ENCODE measurements around the gene SYNCRIP.

DNA sequence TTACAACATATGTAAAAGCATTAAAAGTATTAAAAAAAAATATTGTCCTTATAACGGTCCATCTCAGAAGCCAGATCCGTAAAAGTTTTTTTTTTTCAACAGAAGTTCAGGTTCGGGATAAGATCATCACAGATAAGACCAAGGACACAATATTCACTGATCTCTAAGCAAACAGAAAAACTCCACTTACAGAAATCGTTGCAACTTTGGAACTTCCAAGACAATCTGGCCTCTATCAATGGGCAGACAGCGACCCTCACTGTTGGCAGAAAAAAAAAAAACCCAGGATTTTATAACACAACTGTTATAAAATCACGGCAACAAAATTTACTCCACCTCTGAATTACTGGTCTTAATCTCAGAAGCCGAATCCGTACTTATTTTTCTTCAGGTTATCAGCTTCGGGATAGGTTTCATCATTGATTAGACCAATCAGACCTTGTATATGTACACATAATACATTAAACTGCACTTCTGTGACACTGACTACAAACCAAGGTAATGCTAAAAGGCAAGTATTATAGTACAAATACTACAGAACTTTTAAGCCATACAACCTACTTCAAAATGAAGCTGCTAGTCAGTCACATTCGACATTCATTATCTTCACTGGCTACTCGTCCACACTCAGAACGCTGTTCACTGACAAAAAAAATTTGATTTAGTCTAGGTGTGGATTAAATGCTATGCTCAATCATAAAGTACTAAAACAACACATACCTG, 34.7 kb upstream of the SYNCRIP start:
- peak; percentile 30; the same call in 1 of the 2 replicates for TF ChIP-seq CTCF (conservative IDR thresholded peaks at IDR 0.05; ENCODE audit: low read depth, low read length)
- no peak for TF ChIP-seq RFX5 (IDR thresholded peaks at IDR 0.05; ENCODE audit: low read depth, low read length)
- TF ChIP-seq POLR2A (IDR thresholded peaks at IDR 0.05; ENCODE audit: low read depth, low read length) = peak; percentile 21; the same call in 1 of the 2 replicates
- TF ChIP-seq SMC3 (IDR thresholded peaks at IDR 0.05; ENCODE audit: low read depth, low read length) = peak; percentile 28; the same call in 1 of the 2 replicates
- TF ChIP-seq RAD21 (IDR thresholded peaks at IDR 0.05; ENCODE audit: low read length) = peak; percentile 37; the same call in 1 of the 2 replicates
- no peak for TF ChIP-seq USF2 (IDR thresholded peaks at IDR 0.05; ENCODE audit: low read depth, low read length)
- TF ChIP-seq MAZ (IDR thresholded peaks at IDR 0.05; ENCODE audit: borderline replicate concordance, low read depth, low read length) = no peak

Data from IMR-90 (cell line).